B cell (primary cell): ENCODE data around the gene CYREN. TPM values are rescaled to one million over a fixed set of nuclear protein-coding genes. Genes with fewer than 3 reads are reported as not detected.

Source experiments
- ATAC-seq: fragments of 200-7000 bp; cut with Tn5 transposase; one replicate; pipeline ENCODE4 v1.10.0; 2021; ENCODE audit warnings: low read depth, mild to moderate bottlenecking, moderate number of reproducible peaks, moderate library complexity
- CTCF ChIA-PET: fragments of 350-600 bp; sonication (Branson Sonifier 250); formaldehyde crosslinking; loops from one replicate; lab custom pipeline; 2021; ENCODE audit warnings: antibody characterized with exemption, inconsistent platforms; lab: Charles Lee
- POLR2A ChIA-PET: fragments of 350-600 bp; sonication (Branson Sonifier 250); formaldehyde crosslinking; loops from one replicate; lab custom pipeline; 2021; ENCODE audit warnings: antibody characterized with exemption; lab: Charles Lee
- DNase-seq: peaks from one replicate; pipeline ENCODE4 v3.0.0; 2013
- H2AFZ ChIP-seq: 2 replicates; pipeline ENCODE4 v1.6.1; 2012; ENCODE audit warnings: mild to moderate bottlenecking, low read depth, low read length; ENCODE audit not compliant: insufficient read depth, poor library complexity, severe bottlenecking
- H3K27ac ChIP-seq, 2 donors: 1 replicate in 1 of 2; 2 replicates in 1 of 2; pipeline ENCODE4 v1.5.1; 2012 to 2013; ENCODE audit warnings: low read length in 2 of 2, mild to moderate bottlenecking in 2 of 2, moderate library complexity in 1 of 2
- H3K27me3 ChIP-seq, 4 experiments: fragments of 200-600 bp in 1 of 4; sonication (generic) in 1 of 4; replicated peaks in 1 of 4; 1 replicate in 2 of 4; 2 replicates in 2 of 4; pipeline versions ENCODE4 v1.6.1 to v1.7.0; 2013 to 2016; ENCODE audit warnings: low read length in 3 of 4, mild to moderate bottlenecking in 2 of 4, mixed read lengths in 1 of 4, moderate library complexity in 1 of 4; ENCODE audit not compliant: insufficient read depth in 4 of 4, control insufficient read depth in 3 of 4; ENCODE audit errors: control extremely low read depth in 1 of 4
- H3K36me3 ChIP-seq, 2 experiments: replicated peaks in 1 of 2; 1 replicate in 1 of 2; 2 replicates in 1 of 2; pipeline versions ENCODE4 v1.6.1 to v1.7.1; 2013; ENCODE audit warnings: low read length in 1 of 2; ENCODE audit not compliant: insufficient read depth in 2 of 2, control insufficient read depth in 1 of 2; ENCODE audit errors: control extremely low read depth in 1 of 2, extremely low read depth in 1 of 2
- H3K4me1 ChIP-seq, 2 donors: fragments of 200-600 bp in 1 of 2; sonication (generic) in 1 of 2; 1 replicate in 1 of 2; 2 replicates in 1 of 2; pipeline versions ENCODE4 v1.5.1 to v1.6.1; 2013 to 2017; ENCODE audit warnings: low read length in 2 of 2; ENCODE audit not compliant: control insufficient read depth in 2 of 2, insufficient read depth in 2 of 2
- H3K4me2 ChIP-seq: replicated peaks from 2 replicates; pipeline ENCODE3; 2012; ENCODE audit warnings: mild to moderate bottlenecking, low read depth, low read length; ENCODE audit not compliant: poor library complexity, severe bottlenecking
- H3K4me3 ChIP-seq, 5 experiments: fragments of 200-600 bp in 1 of 5; sonication (generic) in 1 of 5; 1 replicate in 3 of 5; 2 replicates in 2 of 5; pipeline versions ENCODE4 v1.5.1 to v1.7.0; 2011 to 2016; ENCODE audit warnings: low read length in 4 of 5, mild to moderate bottlenecking in 4 of 5, low read depth in 2 of 5, control low read depth in 1 of 5, moderate library complexity in 1 of 5; ENCODE audit not compliant: insufficient read depth in 1 of 5; ENCODE audit errors: control extremely low read depth in 1 of 5, extremely low read depth in 1 of 5
- H3K79me2 ChIP-seq: fragments of 200-600 bp; sonication (generic); one replicate; pipeline ENCODE4 v1.6.0; 2016; ENCODE audit warnings: low read length; ENCODE audit not compliant: control insufficient read depth, insufficient read depth
- H3K9ac ChIP-seq: fragments of 200-600 bp; sonication (generic); 2 replicates; pipeline ENCODE4 v1.6.1; 2017; ENCODE audit warnings: mild to moderate bottlenecking, low read length, moderate library complexity
- H3K9me3 ChIP-seq, 3 donors: one replicate each; pipeline versions ENCODE4 v1.6.1 to v1.7.1; 2013; ENCODE audit warnings: low read length in 2 of 3; ENCODE audit not compliant: control insufficient read depth in 2 of 3, insufficient read depth in 1 of 3; ENCODE audit errors: control extremely low read depth in 1 of 3
- H4K20me1 ChIP-seq: 2 replicates; pipeline ENCODE4 v1.6.0; 2012; ENCODE audit warnings: mild to moderate bottlenecking, low read length; ENCODE audit not compliant: insufficient read depth, control insufficient read depth, poor library complexity, severe bottlenecking
- H3K27ac Mint-ChIP-seq: one replicate; pipeline ENCODE4 v1.8.0; 2021; ENCODE audit warnings: mixed read lengths
- H3K27me3 Mint-ChIP-seq: one replicate; pipeline ENCODE4 v1.8.0; 2021; ENCODE audit warnings: mixed read lengths
- H3K4me1 Mint-ChIP-seq: one replicate; pipeline ENCODE4 v1.8.0; 2021; ENCODE audit warnings: mixed read lengths
- H3K4me3 Mint-ChIP-seq: one replicate; pipeline ENCODE4 v1.8.0; 2021; ENCODE audit warnings: mixed read lengths
- H3K9me3 Mint-ChIP-seq: one replicate; pipeline ENCODE4 v1.8.0; 2022; ENCODE audit warnings: mixed read lengths; ENCODE audit not compliant: insufficient read depth
- EZH2 ChIP-seq: IDR thresholded peaks from 2 replicates; pipeline ENCODE4 v1.6.1; 2012; ENCODE audit warnings: borderline replicate concordance, low read depth, mild to moderate bottlenecking, moderate library complexity, low read length; ENCODE audit not compliant: insufficient read depth, poor library complexity, severe bottlenecking
- WGBS: methylation state at CpG from one replicate; pipeline ENCODE4 v1.1.5; 2013; ENCODE audit warnings: missing lambda C conversion rate; ENCODE audit not compliant: insufficient coverage; 5-methylcytosine and 5-hydroxymethylcytosine counted together
- intact Hi-C: fragments of 100-400 bp; cut with micrococcal nuclease; formaldehyde crosslinking; loops from one replicate; pipeline ENCODE4 v1.10.0; 2022
- polyA plus RNA-seq: library from polyadenylated mRNA; depleted of rRNA; stranded (reverse); fragments of >200 nt; gene quantifications from 2 replicates; pipeline ENCODE4 v1.2.3, GENCODE V29; 2012
- total RNA-seq, 2 donors: library from RNA; stranded (reverse); fragments of 120-200 nt in 1 of 2; gene quantifications; 1 replicate in 1 of 2; 2 replicates in 1 of 2; pipeline versions ENCODE4 v1.2.3 to v1.2.4, GENCODE V29; 2013 to 2022
- TF ChIP-seq, protein P1 (sequence below): fragments of 200-600 bp; IDR thresholded peaks from one replicate; pipeline ENCODE4 v1.8.0; 2022; ENCODE audit warnings: antibody characterized with exemption, mild to moderate bottlenecking

CYREN gene
- total and polyA plus RNA-seq, 2 donors (not counting 1 experiment from before 2014, with no cell fraction given): 19.2 to 54.6 TPM

DNA sequence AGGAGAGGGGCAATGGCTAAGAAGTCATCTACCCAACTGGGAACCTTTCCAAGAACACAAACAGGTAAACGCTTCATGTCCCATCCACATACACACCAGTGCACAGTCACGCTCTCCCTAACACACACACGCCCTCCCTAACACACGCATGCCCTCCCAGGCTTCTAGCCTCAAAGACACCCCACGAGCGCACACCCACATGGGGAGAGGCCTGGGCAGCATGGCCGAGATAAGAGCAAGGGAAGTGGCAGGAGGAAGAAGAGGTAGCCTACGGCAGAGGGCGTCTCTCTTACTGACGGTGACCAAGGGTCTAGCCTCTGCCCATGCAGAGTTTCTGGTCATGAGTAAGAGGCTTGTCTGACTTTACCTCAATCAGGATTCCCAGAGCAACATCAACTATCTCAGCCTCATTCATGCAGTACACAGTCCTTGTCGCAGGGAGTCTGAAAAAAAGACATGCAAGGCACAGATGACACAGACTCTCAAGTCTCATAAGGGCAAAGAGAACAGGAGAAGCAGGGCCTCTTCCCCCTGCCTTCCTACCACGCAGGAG, 3.1 kb downstream of the CYREN start:
- H3K4me1 ChIP-seq: peaks cover 22 to 41% of the 10 kb centered on the region in 2 donors
- H2AFZ ChIP-seq: no peak overlapping the region
- ATAC-seq (no peak), DNase-seq (no peak)
- H4K20me1 ChIP-seq: peaks cover 10% of the 10 kb centered on the region
- H3K4me3 ChIP-seq: no peak overlapping the region
- ChIA-PET CTCF (interaction anchor here (0.5 to 8.1 kb wide), 4 partner anchors 21 to 486 kb away, joined by 3 to 80 read pairs (median 49); partner anchors contain the start of genes AGBL3 and TMEM140), POLR2A (no interaction called here)
- 70% methylated on average over 6 of the region's 12 CpGs for WGBS
- H3K4me1 Mint-ChIP-seq: peaks cover 64% of the 10 kb centered on the region
- peaks cover 14% of the 10 kb centered on the region for H3K79me2 ChIP-seq
- peak overlapping the region in 1 of 2 donors; percentile 7 for H3K27ac ChIP-seq
- H3K9me3 ChIP-seq: no peaks in the 10 kb centered on the region
- no peak for TF ChIP-seq EZH2
- TF ChIP-seq, protein P1, sequence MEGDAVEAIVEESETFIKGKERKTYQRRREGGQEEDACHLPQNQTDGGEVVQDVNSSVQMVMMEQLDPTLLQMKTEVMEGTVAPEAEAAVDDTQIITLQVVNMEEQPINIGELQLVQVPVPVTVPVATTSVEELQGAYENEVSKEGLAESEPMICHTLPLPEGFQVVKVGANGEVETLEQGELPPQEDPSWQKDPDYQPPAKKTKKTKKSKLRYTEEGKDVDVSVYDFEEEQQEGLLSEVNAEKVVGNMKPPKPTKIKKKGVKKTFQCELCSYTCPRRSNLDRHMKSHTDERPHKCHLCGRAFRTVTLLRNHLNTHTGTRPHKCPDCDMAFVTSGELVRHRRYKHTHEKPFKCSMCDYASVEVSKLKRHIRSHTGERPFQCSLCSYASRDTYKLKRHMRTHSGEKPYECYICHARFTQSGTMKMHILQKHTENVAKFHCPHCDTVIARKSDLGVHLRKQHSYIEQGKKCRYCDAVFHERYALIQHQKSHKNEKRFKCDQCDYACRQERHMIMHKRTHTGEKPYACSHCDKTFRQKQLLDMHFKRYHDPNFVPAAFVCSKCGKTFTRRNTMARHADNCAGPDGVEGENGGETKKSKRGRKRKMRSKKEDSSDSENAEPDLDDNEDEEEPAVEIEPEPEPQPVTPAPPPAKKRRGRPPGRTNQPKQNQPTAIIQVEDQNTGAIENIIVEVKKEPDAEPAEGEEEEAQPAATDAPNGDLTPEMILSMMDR: no peak
- no peaks in the 10 kb centered on the region for H3K9me3 Mint-ChIP-seq
- intact Hi-C loops: no loop called here
- H3K4me2 ChIP-seq: peak overlapping the region; percentile 21
- H3K9ac ChIP-seq: no peak overlapping the region
- peak overlapping the region; percentile 61 for H3K4me3 Mint-ChIP-seq
- no peaks in the 10 kb centered on the region for H3K27me3 Mint-ChIP-seq
- H3K27ac Mint-ChIP-seq: peak overlapping the region; percentile 87
- no peaks in the 10 kb centered on the region for H3K27me3 ChIP-seq
- H3K36me3 ChIP-seq: peaks cover 0 to 52% of the 10 kb centered on the region in 2 experiments

DNA sequence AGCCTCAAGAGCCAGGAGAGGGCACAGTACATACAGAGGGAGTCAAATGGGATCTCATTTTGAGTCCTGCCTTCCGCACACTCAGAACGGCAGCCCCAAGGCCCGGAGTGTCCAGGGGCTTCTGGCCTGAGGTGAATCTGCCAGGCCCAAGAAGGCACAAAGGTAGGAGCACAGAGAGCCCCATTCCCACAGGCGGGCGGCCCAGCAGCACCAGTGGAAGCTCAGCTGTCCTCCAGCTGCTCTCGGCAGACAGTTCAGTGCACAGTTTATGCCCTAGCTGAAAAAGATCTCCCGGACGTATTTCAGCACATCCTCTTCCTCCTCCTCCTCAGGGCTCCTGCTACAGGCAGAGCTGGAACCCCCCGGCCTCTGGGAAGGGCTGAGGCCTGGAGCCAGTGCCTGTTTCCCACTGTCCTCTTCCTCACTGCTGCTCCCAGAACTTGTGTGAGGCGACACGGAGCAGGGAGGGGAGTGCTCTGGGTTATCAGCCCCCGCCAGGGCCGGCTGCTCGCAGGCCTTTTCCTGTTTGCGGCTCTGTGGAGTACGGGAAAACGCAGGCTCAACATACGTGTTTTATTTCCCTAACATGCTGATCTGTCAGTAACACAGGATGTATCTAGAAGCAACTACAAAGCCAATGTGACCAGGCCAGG, 4.0 kb downstream of the CYREN start:
- peaks cover 24% of the 10 kb centered on the region for H3K79me2 ChIP-seq
- 69% methylated on average over 16 of the region's 18 CpGs for WGBS
- intact Hi-C loops: no loop called here
- peaks cover 17 to 37% of the 10 kb centered on the region in 2 donors for H3K4me1 ChIP-seq
- ATAC-seq (no peak), DNase-seq (no peak)
- TF ChIP-seq, protein P1: no peak
- no peak for TF ChIP-seq EZH2
- H3K9ac ChIP-seq: no peak overlapping the region
- peaks cover 14% of the 10 kb centered on the region for H4K20me1 ChIP-seq
- H3K27me3 ChIP-seq: no peaks in the 10 kb centered on the region
- no peak overlapping the region for H3K4me2 ChIP-seq
- ChIA-PET POLR2A (no interaction called here), CTCF (interaction anchor here (7.8 to 8.1 kb wide), 2 partner anchors 21 to 180 kb away, joined by 78 to 80 read pairs; partner anchors contain the start of genes AGBL3 and TMEM140)
- H2AFZ ChIP-seq: no peak overlapping the region
- H3K4me3 ChIP-seq: no peak overlapping the region
- H3K27ac Mint-ChIP-seq: peak overlapping the region; percentile 87
- H3K27me3 Mint-ChIP-seq: no peaks in the 10 kb centered on the region
- peaks cover 64% of the 10 kb centered on the region for H3K4me1 Mint-ChIP-seq
- H3K36me3 ChIP-seq: peaks cover 0 to 55% of the 10 kb centered on the region in 2 experiments
- H3K4me3 Mint-ChIP-seq: no peak overlapping the region
- H3K27ac ChIP-seq: peak overlapping the region in 1 of 2 donors; percentile 13
- peaks cover 0 to 7% (median 0%) of the 10 kb centered on the region in 3 donors for H3K9me3 ChIP-seq
- H3K9me3 Mint-ChIP-seq: peaks cover 2% of the 10 kb centered on the region
